NT2/D1 (cell line): Measurements from ENCODE around the gene TPCN1.
A peak's percentile ranks its signal among the peaks of the same experiment; 100 is the strongest.

Experiments used
- DNase-seq: peaks from one replicate; pipeline ENCODE4 v3.0.0-alpha.2; 2011; ENCODE audit warnings: low read depth, low spot score
- H3K27me3 ChIP-seq: 2 replicates; pipeline ENCODE4 v1.6.0; 2011; ENCODE audit warnings: mild to moderate bottlenecking; ENCODE audit not compliant: insufficient read length, insufficient read depth
- H3K36me3 ChIP-seq: 2 replicates; pipeline ENCODE4 v1.6.1; 2011; ENCODE audit warnings: mild to moderate bottlenecking, low read length, mixed read lengths; ENCODE audit not compliant: insufficient read depth, insufficient read length
- H3K4me1 ChIP-seq: 2 replicates; pipeline ENCODE4 v1.5.1; 2011; ENCODE audit not compliant: insufficient read depth, insufficient read length
- H3K4me3 ChIP-seq: 2 replicates; pipeline ENCODE4 v1.5.1; 2011; ENCODE audit warnings: low read depth; ENCODE audit not compliant: insufficient read length
- H3K9ac ChIP-seq: 2 replicates; pipeline ENCODE4 v1.6.0; 2011; ENCODE audit warnings: low read depth; ENCODE audit not compliant: insufficient read length
- H3K9me3 ChIP-seq: 2 replicates; pipeline ENCODE4 v1.5.1; 2011; ENCODE audit warnings: mild to moderate bottlenecking, low read length; ENCODE audit not compliant: insufficient read depth
- SUZ12 ChIP-seq: IDR thresholded peaks from 2 replicates; pipeline ENCODE4 v1.6.1; 2011; ENCODE audit not compliant: insufficient read length, insufficient read depth; ENCODE audit errors: extremely low read depth
- YY1 ChIP-seq: IDR thresholded peaks from 2 replicates; pipeline ENCODE4 v1.6.1; 2011; ENCODE audit not compliant: insufficient read length, insufficient read depth
- ZNF274 ChIP-seq: IDR thresholded peaks from 2 replicates; pipeline ENCODE4 v1.6.1; 2011; ENCODE audit warnings: mild to moderate bottlenecking, low read depth, low read length

TPCN1 gene

GRCh38 chr12:113221181-113221996 is at the start of gene TPCN1:
Gene TPCN1 (plus strand): TSS chr12:113221464. CDS start chr12:113226853, 5,389 bp downstream.
- TF ChIP-seq SUZ12 (no peak), ZNF274 (no peak), YY1 (no peak)
- H3K27me3 ChIP-seq: no peaks in the 10 kb centered on the region
- H3K9ac ChIP-seq: peak within 1 kb of the TSS; percentile 93
- DNase-seq: peak; percentile 100
- no peaks in the 10 kb centered on the region for H3K9me3 ChIP-seq
- peaks cover 3% of the 10 kb centered on the region for H3K36me3 ChIP-seq
- H3K4me1 ChIP-seq: peaks cover 5% of the 10 kb centered on the region
- H3K4me3 ChIP-seq: peak within 1 kb of the TSS; percentile 84

GRCh38 chr12:113171543-113171942 is 49.7 kb upstream of the TPCN1 start:
- DNase-seq: no peak
- Histone ChIP-seq H3K9me3 (no peaks in the 10 kb centered on the region), H3K27me3 (no peaks in the 10 kb centered on the region), H3K36me3 (peaks cover 90% of the 10 kb centered on the region), H3K4me1 (no peaks in the 10 kb centered on the region), H3K4me3 (no peak overlapping the region), H3K9ac (no peak overlapping the region)
- TF ChIP-seq YY1 (no peak), ZNF274 (no peak), SUZ12 (no peak)

GRCh38 chr12:113172185-113172584 is 49.1 kb upstream of the TPCN1 start:
- Histone ChIP-seq H3K4me3 (no peak overlapping the region), H3K4me1 (no peaks in the 10 kb centered on the region), H3K27me3 (no peaks in the 10 kb centered on the region), H3K36me3 (peaks cover 90% of the 10 kb centered on the region), H3K9me3 (no peaks in the 10 kb centered on the region), H3K9ac (no peak overlapping the region)
- no peak for DNase-seq
- TF ChIP-seq SUZ12 (no peak), ZNF274 (no peak), YY1 (no peak)

- H3K27me3 ChIP-seq: no peaks in the 10 kb centered on the region
- no peak overlapping the region for H3K4me3 ChIP-seq
- DNase-seq: no peak
- no peaks in the 10 kb centered on the region for H3K4me1 ChIP-seq
- peaks cover 90% of the 10 kb centered on the region for H3K36me3 ChIP-seq
- TF ChIP-seq SUZ12 (no peak), YY1 (no peak), ZNF274 (no peak)
- no peak overlapping the region for H3K9ac ChIP-seq
- no peaks in the 10 kb centered on the region for H3K9me3 ChIP-seq
These were observed 48.1 kb upstream of the TPCN1 start for GRCh38 chr12:113173081-113173698.

GRCh38 chr12:113174461-113175384 is 46.5 kb upstream of the TPCN1 start:
- Histone ChIP-seq H3K9me3 (no peaks in the 10 kb centered on the region), H3K4me3 (no peak overlapping the region), H3K9ac (no peak overlapping the region), H3K4me1 (no peaks in the 10 kb centered on the region), H3K27me3 (no peaks in the 10 kb centered on the region), H3K36me3 (peaks cover 92% of the 10 kb centered on the region)
- no peak for DNase-seq
- no peak for TF ChIP-seq ZNF274
- TF ChIP-seq YY1: no peak
- no peak for TF ChIP-seq SUZ12

GRCh38 chr12:113179023-113179422 is 42.2 kb upstream of the TPCN1 start:
- Histone ChIP-seq H3K9me3 (no peaks in the 10 kb centered on the region), H3K27me3 (no peaks in the 10 kb centered on the region), H3K36me3 (peaks cover 87% of the 10 kb centered on the region)

GRCh38 chr12:113180333-113180732 is 40.9 kb upstream of the TPCN1 start:
- TF ChIP-seq ZNF274: no peak
- TF ChIP-seq SUZ12: no peak
- TF ChIP-seq YY1: no peak
- Histone ChIP-seq H3K9me3 (no peaks in the 10 kb centered on the region), H3K4me1 (peaks cover 4% of the 10 kb centered on the region), H3K9ac (no peak overlapping the region), H3K36me3 (peaks cover 75% of the 10 kb centered on the region), H3K4me3 (no peak overlapping the region), H3K27me3 (no peaks in the 10 kb centered on the region)
- DNase-seq: no peak

More at GRCh38 chr12:113179023-113179422, 42.2 kb upstream of the TPCN1 start:
- DNase-seq: no peak
- Histone ChIP-seq H3K4me1 (peaks cover 4% of the 10 kb centered on the region), H3K9ac (no peak overlapping the region), H3K4me3 (no peak overlapping the region)
- TF ChIP-seq SUZ12: no peak
